GM21786 (cell line): ENCODE data around the gene GPR35.
"Not testable (repeated sequence)": the region's sequence is repeated elsewhere in the genome, so short reads cannot be mapped to it uniquely, and the experiment has no call there.

Source experiments
- ATAC-seq: cut with Tn5 transposase; IDR thresholded peaks from one replicate; pipeline ENCODE4 v1.9.1; 2021; ENCODE audit not compliant: unreplicated experiment

Gene GPR35

DNA sequence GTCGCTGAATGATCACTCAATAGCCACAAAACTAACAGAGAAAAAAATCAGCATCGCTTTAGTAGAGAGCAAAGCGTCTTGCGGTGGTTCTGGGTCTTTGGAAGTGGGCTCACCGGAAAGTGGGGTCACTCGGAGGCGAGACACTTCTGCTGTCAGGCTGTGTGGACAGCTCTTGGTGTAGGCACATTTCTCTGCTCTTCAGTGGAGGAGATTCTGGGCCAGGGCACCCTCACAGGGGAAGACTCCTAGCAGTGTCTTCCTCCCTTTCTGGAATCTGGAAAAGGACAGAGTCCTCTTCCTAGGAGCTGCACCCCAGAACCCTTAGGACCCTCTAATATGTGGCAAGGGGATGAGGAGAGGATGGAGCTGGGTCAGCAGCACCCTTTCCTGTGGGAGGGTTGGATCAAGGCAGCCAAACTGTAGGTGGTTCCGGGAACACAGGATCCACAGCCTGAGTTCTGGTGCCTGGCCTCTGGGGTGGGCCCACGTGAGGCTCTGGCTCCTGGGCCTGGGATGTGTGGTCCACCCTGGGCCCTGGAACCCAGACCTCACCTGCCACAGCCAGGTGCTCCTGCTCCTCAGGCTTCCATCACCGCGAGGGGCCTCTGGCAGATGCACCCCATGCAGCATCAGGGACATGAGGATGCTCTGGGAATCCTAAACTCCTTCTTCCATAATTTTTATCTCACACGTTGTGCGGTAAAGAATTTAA, 25.1 kb downstream of the GPR35 start:
- no peak for ATAC-seq

DNA sequence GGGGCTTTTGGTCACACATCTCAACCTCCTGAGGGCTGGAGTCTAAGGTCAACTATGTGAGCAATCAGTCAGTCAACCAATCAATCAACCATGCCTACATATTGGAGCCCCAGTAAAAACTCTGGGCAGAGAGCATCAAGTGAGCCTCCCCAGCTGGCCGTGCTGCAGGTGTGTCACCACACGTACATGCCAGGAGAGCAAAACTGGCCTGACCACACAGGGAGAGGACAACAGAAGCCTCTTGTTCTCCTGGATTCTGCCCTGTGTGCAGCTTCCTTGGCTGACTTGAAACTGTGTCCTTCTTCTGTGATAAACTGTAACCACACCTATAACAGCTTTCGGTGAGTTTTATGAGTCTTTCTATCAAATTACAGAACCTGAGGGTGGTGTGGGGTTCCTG, 25.9 kb downstream of the GPR35 start:
- ATAC-seq = no peak

GRCh38 chr2:240655931-240656886, 30.9 kb downstream of the GPR35 start:
- no peak for ATAC-seq

DNA sequence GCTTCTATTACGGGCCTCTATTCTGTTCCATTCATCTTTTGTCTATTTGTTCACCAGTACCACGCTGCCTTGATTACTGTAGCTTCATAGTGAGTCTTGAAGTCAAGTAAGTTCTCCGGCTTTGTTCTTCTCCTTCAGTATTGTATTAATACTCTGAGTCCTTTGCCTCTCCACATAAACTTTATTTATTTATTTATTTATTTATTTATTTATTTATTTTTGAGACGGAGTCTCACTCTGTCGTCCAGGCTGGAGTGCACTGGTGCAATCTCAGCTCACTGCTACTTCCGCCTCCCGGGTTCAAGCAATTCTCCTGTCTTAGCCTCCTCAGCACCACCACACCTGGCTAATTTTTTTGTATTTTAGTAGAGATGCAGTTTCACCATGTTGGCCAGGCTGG, 34.6 kb downstream of the GPR35 start:
- ATAC-seq = not testable (repeated sequence)

- ATAC-seq = no peak
Observed at GRCh38 chr2:240662681-240663080, 37.4 kb downstream of the GPR35 start.

GRCh38 chr2:240663546-240664190, 38.4 kb downstream of the GPR35 start:
- ATAC-seq = no peak

GRCh38 chr2:240664622-240665021, 39.3 kb downstream of the GPR35 start:
- ATAC-seq = no peak

- ATAC-seq = no peak
Observed at GRCh38 chr2:240670402-240670801, 45.1 kb downstream of the GPR35 start.

DNA sequence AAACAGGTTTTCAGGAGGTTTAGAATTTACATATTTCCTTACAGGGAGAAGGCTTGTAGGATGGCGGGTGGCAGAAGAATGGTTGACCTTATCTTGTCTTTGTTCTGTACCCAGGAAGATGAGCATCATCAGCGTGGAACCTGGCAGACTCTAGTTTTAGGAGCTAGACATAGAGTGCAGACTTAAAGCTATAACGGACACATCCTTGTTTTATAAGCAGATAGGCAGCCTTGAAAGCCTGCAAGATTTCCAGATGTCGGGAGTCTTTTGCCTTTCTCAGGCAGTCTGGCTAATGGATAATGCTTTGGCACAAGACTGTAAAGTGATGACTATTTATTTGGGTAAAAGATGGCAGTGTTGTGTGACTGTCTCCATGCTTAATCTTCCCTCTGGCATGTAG, 45.7 kb downstream of the GPR35 start:
- no peak for ATAC-seq

- no peak for ATAC-seq
Observed at GRCh38 chr2:240672076-240672700, 46.9 kb downstream of the GPR35 start.

GRCh38 chr2:240672701-240673190, 47.5 kb downstream of the GPR35 start:
- ATAC-seq = no peak

DNA sequence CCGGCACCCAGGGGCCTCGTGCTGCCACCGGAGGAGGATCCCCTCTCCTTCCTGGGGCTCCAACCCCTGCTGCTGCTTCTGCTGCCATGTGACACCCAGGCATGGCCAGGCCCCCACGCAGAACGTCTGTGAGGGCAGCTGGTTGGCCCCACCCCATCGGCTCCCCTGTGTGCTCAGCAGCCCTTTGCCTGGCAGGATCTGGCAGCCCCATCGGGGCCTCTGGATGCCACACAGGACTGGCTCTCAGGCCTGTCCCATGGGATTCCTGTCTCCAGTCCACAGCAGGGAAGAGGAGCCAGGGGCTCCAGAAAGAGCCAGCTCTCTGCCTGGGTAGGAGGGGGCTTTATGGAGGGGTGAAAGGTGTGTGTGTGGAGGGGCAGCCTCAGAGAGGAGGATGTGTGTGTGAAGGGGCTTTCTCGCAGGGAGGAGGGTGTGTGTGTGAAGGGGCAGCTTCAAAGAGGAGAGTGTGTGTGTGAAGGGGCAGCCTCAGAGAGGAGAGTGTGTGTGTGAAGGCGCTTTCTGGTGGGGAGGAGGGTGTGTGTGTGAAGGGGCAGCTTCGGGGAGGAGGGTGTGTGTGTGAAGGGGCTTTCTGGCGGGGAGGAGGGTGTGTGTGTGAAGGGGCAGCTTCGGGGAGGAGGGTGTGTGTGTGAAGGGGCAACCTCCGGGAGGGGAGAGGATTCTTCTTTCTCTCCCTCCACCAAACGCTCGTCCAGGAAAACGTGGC, 49.3 kb downstream of the GPR35 start:
- not testable (repeated sequence) for ATAC-seq

DNA sequence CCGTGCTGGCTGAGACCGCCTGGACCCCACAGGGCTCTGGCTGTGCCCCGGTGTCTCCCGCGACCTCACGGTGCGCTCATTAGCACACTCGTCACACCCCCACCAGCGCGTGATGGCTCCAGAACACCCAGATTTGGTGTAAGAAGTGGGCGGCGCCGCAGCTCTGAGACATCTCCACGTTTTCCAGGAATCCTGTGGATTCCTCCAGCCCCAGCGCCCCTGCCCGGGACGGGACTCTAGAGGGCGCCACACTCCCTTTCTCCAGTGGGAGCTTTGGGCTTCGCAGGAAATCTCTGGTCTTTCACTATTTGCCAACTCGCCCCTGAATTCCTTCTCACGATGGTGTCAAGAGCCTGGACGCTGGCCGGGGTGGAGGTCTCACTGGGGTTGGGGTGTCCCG, 50.1 kb downstream of the GPR35 start:
- not testable (repeated sequence) for ATAC-seq

DNA sequence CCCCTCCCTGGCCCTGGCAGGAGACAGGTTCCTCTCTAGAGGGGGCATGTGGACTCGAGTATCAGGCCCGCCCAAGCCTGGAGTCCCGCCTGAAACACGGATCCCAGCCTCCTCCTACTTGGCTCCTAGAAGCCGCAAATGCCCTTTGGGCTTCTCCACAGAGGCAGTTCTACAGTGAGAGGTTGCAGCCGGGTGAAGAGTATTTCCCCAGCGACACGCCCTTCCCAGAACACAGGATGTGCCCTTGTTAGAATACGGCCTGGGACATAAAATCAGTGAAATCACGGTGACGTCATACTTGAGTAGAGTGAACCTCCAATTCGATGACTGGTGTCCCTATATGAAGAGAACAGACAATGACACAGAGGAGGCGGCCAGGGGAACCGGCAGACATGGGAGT, 52.8 kb downstream of the GPR35 start:
- not testable (repeated sequence) for ATAC-seq

DNA sequence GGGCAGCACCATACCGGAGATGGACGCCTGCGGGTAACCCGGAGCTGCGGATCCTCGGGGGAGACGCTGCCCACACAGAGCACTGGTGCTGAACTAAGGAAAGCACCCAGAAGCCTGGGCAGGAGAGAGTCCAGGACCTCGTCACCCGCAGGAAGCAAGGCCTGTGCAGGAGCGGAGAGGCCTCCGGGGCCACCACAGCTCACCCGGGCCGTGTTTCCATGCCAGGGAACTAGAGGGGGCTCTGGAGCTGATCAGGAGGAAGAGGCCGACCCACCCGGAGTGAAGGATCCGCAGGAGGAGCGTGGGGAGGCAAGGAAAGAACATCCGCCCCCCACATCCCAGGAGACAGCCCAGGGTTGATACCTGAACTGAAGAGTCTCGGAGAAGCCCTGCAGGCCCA, 53.6 kb downstream of the GPR35 start:
- not testable (repeated sequence) for ATAC-seq

- ATAC-seq = not testable (repeated sequence)
Observed at GRCh38 chr2:240680185-240680584, 54.9 kb downstream of the GPR35 start.
